Measurements from ENCODE around the gene SHPK.
A peak's percentile ranks its signal among the peaks of the same experiment; 100 is the strongest.
"Not testable (repeated sequence)": the region's sequence is repeated elsewhere in the genome, so short reads cannot be mapped to it uniquely, and the experiment has no call there.

Gene SHPK

DNA sequence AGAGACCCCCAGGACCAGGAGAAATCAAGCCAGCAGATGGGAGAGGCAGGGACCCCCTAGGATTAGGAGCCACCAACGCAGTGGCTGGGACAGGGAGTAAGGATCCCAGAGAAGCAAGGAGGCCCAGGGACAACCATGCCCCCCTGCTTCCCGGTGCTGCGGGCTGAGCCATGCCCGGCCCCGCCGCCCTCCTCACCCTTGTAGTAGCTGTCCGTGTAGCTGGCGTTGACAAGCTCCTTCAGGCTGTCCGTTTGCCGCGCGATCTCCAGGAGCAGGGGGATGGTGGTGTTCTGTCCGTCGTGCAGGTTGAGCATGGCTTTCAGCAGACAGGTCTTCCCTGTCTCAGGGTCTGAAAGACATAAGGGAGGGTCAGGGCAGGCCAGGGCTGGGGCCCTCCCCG is 45.3 kb downstream of the SHPK start:
- DNase-seq, result no peak

- DNase-seq, result no peak
Observed at GRCh38 chr17:3590231-3590630, 45.8 kb downstream of the SHPK start.

- no peak for DNase-seq
Observed at GRCh38 chr17:3589784-3590183, 46.3 kb downstream of the SHPK start.

GRCh38 chr17:3585826-3586225 is 50.2 kb downstream of the SHPK start:
- no peak for DNase-seq

- no peak for DNase-seq
Observed at GRCh38 chr17:3583456-3583855, 52.6 kb downstream of the SHPK start.

DNA sequence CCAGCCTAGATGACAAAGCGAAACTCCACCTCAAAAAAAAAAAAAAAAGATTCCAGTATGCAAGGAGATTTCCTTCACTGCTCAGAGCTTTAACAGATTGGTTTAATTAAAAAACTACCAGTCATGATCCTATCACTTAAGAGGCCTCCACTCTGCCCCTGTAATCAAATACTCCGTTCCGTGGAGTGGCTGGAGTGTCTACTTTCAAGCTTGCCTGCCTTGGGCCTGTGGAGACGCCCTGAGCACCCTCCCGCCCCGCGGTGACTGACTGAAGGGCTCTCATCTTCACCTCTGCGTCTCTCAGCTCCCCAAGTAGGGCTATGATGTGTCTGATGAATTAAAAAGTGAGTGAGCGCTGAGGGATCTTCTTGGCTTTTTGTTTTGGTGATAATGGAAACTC is 53.1 kb downstream of the SHPK start:
- no peak for DNase-seq

DNA sequence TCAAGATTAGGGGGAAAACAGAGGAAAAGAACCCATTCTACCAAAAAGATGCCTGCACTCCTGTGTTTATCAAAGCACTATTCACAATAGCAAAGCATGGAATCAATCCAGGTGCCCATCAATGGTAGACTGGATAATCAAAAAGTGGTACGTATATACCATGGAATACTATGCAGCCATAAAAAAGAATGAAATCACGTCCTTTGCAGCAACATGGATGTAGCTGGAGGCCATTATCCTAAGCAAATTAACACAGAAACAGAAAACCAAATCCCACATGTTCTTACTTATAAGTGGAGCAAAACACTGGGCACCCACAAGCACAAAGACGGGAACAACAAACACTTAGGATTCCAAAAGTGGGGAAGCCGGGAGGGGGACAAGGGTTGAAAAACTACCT is 57.4 kb downstream of the SHPK start:
- DNase-seq, result not testable (repeated sequence)

GRCh38 chr17:3576970-3577369 is 59.1 kb downstream of the SHPK start:
- no peak for DNase-seq

GRCh38 chr17:3575511-3575910 is 60.5 kb downstream of the SHPK start:
- DNase-seq, result no peak

DNA sequence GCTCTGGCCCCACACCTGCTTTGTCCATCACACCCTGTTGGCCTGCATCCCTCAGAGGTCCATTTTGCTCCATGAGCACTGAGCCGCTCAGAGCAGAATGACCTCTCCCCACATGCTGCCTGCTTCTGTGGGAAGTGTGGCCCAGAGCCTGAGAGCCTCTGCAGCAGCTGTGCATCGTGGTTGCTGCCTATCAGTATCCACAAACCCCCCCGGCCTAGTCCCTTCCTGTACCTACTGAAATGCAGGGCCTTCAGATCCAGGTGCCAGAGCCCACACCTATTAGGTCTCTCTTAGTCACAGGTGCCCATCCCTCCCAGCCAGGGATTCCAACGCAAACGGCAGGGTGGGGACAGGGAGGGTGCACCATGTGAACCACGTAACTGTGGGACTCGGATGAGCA is 61.8 kb downstream of the SHPK start:
- DNase-seq, result no peak

GRCh38 chr17:3573246-3574100 is 62.6 kb downstream of the SHPK start:
- no peak for DNase-seq

DNA sequence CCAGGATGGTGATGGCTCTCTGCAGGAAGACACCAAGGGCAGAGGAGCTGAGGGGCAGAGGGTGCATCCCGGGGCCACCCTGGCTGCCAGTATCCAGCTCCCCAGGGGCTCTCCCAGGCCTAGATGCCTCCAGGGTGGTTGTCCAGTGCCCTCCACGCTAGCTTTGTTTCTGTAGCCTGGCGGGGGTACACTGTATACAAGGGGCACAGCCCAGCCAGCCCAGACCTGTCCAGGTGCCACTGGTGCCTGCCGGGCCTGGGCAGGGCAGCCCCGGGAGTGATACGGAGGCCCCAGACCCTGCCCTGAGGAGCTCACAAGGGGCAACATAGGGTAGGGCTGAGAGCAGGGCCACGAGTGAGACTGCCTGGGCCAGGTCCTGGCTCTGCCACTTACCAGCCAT is 63.8 kb downstream of the SHPK start:
- DNase-seq, result no peak

- DNase-seq, result no peak
Observed at GRCh38 chr17:3571043-3571900, 64.8 kb downstream of the SHPK start.

GRCh38 chr17:3569534-3570137 is 66.4 kb downstream of the SHPK start:
- DNase-seq, result peak in 1 of 56 donors; percentile 15

GRCh38 chr17:3566551-3566950 is 69.5 kb downstream of the SHPK start:
- DNase-seq, result no peak

DNA sequence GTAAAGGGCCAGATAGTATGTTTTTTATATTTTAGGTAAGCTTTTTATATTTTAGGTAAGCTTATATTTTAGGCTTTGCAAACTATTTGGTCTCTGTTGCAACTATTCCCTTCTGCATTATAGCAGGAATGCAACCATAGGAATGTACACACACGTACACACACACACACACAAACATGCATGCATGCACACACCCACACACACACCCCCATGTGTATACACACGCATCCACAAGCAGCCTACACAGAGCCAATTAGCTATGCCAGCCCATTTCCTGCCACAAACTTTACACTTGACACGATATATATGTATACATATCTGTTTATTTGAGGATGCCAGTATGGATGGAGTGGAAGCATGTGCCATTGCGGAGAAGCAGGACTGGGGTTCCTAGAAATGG is 70.9 kb downstream of the SHPK start:
- DNase-seq, result no peak

DNA sequence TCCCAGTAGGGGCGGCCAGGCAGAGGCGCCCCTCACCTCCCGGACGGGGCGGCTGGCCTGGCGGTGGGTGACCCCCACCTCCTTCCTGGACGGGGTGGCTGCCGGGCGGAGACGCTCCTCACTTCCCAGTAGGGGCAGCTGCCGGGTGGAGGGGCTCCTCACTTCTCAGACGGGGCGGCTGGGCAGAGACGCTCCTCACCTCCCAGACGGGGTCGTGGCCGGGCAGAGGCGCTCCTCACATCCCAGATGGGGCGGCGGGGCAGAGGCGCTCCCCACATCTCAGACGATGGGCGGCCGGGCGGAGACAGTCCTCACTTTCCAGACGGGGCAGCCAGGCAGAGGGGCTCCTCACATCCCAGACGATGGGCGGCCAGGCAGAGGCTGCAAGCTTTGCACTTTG is 71.8 kb downstream of the SHPK start:
- DNase-seq, result not testable (repeated sequence)

DNA sequence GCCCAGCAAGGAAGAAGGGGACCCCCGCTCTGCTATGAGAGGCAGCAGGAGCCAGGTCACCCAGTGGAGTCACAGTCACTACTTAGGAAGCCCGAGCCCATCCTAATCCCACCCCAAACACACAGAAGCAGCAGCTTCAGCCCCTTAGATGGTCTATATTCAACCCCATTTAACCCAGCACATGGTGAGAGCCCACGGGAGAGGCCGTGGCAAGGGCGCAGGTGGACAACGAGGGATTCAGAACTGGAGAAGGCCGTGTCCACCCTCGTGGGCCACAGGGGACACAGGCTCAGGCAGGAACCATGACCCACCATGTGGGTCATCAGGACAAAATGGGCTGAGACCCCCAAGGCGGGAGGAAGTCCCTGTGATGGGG is 76.8 kb downstream of the SHPK start:
- no peak for DNase-seq

- no peak for DNase-seq
Observed at GRCh38 chr17:3558603-3559269, 77.3 kb downstream of the SHPK start.
